Amniotic epithelial cell (primary cell): ENCODE results near the gene PDZD2.
A peak's percentile ranks its signal among the peaks of the same experiment; 100 is the strongest.
"Not testable (repeated sequence)": the region's sequence is repeated elsewhere in the genome, so short reads cannot be mapped to it uniquely, and the experiment has no call there.

Source experiments
- DNase-seq: peaks from one replicate; pipeline ENCODE4 v3.0.0-alpha.2; 2010; ENCODE audit warnings: low read depth

PDZD2 gene

DNA sequence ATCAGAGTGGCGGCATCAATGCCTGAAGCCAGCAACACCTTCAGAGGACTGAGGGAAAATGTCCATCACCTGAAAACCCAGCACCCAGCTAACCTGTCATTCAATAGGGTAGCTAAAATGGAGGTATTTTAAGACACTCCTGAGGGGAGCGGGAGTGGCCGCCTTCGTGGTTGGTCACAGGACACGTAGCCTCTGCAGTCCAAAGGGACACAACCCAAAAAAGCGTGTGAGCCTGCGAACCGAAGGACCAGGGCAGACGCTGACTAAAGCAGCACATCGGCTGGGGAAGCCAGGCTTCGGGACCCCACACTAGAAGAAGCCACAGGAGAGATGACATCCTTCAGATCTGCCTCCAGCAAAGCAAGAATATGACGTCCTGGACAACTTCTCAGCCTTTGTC, 464.6 kb downstream of the PDZD2 start:
- DNase-seq = no peak

DNA sequence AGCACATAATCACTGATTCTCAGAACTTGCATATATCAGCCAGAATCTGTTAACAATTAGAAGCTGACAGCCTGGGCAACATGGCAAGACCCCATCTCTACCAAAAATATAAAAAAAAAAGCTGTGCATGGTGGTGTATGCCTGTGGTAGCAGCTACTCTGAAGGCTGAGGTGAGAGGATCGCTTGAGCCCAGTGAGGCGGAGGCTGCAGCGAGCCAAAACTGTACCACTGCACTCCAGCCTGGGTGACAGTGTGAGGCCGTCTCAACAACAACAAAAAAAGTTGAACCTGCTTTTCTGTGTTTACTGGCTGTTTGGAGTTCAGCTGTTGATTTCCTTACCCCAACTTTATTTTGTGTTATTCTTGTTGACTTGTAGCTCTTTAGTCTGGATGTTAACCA, 468.4 kb downstream of the PDZD2 start:
- no peak for DNase-seq

DNA sequence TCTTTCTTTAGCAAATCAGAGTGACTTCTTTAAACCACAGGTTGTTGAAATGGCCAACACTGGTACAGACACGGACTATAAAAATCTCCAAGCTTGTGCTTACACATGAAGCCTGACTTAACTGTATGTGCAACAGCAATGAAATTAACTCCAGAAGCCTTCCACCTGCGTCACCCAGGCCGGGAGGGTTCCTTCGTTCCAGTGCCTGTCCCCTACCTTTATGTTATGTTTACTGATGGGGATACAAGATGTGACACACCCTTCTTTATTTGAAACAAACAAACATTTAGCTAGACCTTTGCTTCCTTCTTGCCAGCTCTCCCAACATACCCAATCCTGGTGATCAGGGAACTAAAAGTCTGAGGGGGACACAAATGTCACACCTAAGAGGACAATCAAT, 469.2 kb downstream of the PDZD2 start:
- DNase-seq = no peak

DNA sequence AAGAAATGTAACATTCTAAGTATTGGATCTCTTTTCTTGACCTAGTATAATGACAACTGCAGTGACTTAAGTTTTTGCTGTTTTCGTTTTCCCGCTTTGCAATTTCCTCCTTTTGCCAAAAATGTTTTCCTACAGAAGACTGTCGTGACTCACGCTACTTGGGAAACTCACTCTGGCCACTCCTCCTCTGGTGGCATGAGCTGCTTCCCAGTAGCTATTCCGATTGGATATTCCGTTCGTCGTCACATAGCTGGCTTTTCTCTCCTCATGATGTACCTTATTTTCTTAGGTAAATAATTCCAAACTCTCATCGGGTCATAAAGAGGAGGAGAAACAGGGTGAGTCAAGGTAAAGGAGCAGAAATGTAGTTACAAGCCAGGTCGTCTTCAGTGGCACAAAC, 470.3 kb downstream of the PDZD2 start:
- DNase-seq = peak; percentile 42

DNA sequence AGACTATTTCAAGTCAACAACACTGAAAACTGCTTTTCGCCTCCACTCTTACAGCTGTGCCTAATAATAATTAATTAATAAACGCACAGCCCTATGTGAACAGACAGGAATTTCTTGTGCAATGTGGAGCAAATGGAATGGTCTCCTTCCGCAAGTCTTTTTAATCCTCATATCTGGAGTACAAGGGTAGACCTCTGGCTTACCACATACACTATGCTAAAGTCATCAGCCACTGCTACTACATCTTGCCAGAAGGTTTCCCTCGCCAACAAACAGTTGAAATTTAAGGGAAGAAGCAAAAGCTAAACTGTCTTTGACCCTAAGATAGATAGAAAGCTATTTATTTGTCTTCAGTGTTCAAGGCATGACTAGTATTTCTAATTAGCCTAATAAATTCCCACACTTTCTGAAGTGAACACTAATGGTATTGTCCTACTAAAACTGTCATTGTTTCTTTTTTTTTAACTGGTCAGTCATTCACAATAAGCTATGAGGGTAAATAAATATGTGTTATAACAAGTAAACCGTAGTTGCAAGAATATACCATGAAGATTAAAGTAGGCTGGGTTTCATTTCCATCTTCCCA, 471.3 kb downstream of the PDZD2 start:
- DNase-seq = peak; percentile 90

DNA sequence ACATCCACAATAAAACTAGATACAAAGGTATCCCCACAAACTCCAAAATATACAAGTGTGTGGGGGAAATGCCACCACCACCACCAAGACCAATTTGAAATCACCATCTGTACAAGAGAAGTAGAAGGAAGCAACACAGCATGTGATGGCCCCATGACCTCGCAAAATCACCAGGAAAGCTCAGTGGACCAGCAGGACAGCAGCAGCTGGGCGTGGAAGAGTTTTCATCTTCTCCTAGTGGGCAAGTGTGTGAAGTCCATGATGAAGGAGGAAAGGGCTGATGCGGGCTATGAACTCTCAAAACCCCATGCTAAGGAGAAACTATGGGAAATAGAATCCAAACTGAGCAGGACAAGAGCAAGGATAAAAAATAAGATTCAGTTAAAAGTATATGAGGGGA, 477.1 kb downstream of the PDZD2 start:
- DNase-seq = no peak

DNA sequence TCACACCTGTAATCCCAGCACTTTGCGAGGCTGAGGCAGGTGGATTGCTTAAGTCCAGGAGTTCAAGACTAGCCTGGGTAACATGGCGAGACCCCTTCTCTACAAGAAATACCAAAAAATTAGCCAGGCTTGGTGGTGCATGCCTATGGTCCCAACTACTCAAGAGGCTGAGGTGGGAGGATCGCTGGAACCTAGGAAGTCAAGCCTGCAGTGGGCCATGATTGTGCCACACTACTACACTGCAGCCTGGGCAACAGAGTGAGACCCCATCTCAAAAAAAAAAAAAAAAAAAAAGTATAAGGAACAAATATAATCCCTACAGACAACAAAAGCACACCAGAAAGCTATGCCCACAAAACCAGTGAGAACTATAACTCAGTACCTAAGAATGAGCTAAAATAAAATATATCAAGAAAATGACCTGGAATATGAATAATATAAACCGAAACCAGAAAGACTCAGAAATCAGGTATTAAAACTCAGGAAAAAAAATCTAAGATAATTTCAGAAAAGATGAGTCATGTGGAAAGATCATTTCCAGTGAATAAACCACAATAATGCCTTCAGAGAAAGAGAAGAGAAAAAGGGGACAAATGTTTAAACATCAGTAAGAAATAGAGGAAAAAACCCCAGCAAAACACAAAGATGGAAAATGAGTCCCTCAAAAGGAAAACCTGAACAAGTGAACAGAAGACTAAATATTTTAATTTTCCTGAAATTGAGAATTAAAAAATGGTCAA, 477.8 kb downstream of the PDZD2 start:
- peak; percentile 26 for DNase-seq

DNA sequence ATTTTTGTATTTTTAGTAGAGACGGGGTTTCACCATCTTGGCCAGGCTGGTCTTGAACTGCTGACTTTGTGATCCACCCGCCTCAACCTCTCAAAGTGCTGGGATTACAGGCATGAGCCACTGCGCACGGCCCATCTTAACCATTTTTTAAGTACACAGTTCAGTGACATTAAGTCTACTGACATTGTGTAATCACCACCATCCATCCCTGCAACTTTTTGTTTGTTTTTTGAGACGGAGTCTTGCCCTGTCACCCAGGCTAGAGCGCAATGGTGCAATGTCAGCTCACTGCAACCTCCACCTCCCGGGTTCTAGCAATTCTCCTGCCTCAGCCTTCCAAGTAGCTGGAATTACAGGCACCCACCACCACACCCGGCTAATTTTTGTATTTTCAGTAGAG, 480.0 kb downstream of the PDZD2 start:
- not testable (repeated sequence) for DNase-seq

DNA sequence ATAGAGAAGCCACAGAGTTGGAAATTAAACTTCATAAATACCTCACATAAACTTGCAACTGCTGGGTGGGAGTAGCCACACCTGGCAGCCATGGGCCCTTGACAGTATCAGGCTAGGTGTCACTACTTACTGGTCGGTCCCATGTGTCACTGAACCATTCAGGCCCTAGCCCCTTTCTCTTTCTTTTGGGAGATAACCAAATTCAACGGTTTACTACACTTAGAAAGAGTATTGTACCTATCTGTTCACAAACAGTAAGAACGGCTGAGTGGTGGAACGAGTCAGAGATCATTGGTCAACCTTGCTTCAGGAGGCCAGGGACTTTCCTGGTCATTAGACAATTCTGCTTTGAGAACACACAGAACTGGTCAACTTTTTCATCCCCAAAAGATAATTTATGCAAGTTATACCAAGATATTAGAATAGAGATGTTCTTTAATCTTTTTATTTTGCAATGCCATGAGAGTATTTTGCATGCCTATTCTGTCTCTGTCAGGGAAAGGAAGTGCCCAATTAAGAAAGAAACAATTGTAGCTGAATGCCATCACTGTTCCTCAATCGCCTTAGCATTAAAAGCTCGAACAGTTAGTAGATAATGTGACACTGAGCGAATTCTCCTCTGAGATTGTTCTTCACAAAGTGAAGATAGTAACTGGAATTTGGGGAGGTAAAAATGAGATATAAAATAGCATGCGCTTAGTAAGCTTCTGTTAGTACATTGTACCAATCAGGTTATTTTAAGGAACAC, 484.3 kb downstream of the PDZD2 start:
- DNase-seq = peak; percentile 26

DNA sequence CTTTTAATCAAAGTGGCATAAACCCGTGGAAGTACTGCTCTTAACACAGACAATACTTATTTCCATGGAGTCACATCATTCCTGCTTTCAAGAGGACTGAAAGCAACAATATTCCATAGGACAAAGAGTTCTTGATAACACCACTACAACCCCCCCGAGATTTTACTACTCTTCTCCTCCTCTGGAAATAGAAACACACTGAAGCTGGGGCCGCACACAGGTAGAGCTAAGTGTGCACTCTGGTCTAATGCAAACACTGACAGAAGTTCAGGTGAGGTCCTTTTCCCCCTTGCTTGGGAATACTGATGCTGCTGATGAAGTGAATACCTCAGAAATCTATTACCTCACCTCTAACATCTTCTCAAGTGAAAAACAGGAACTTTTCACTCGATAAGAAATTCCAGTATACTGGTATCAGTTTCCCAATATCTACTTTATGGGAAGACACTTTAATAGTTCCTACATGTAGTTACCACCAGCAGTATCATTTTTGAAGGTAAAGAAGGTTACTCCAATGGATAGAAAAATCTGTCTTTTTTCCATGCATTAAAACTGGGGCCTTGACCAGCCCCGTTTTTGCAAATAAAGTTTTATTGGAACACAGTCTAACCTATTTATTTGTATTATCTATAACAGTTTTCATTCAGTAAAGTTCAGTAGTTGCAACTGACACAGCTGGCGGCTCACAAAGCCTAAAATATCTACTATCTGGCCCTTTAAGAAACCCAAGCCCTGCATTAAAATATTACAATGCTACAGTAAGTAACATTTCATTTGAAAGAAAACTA, 485.2 kb downstream of the PDZD2 start:
- DNase-seq = no peak

DNA sequence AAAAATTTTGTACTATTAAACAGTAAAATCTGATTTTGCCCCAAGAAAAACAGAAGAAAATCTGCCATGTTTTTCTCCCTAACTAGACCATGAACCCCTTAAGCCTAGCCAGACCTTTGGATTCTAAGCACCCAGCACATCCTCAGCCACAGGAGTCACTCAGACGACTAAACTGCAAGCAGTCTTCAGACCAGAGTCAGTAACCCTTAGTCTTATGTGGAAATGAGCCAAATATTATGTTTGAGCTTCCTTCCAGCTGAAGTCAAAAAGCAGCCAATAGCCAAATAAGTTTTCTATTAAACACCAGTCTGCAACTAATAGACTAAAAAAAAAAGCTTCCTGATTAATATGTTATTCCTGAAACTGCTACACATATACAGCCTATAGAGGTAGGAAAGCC, 487.8 kb downstream of the PDZD2 start:
- no peak for DNase-seq

DNA sequence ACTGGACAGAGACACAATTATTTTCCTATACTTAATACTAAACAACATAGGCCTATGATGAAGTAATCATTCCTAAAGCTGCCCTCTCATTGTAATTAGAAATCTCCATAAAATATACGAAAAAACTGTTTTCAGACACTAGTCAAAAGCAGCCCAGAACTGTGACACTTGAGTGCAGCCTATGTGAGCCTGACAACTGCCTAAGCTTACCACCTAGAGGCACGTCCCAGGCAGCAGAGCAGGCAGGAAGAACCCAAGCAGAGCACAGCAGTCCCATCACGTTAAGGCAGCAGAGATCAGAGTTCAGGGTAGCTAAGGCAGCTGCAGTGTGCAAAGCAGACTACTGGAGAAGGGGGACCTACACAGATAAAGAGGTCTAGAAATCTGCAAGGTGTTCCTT, 488.8 kb downstream of the PDZD2 start:
- no peak for DNase-seq

DNA sequence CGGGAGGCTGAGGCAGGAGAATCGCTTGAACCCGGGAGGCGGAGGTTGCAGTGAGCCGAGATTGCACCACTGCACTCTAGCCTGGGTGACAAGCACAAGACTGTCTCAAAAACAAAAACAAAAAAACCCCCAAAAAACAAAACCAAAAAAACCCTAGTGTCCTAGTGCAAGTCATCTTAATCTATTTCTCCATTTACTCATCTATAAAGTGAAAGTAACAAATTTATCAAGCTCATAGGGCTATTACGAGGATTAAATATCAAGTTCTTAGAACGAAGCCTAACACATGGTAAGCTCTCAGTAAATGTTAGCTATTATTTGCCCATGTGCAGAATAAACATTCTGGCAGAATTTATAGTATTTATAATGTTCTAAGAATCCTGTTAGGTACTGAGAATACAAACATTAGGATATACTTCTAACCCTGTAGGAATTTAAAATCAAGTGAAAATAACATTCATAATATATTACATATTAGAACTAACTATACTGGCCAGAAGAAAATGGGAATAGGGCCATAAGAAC, 490.2 kb downstream of the PDZD2 start:
- DNase-seq = no peak

DNA sequence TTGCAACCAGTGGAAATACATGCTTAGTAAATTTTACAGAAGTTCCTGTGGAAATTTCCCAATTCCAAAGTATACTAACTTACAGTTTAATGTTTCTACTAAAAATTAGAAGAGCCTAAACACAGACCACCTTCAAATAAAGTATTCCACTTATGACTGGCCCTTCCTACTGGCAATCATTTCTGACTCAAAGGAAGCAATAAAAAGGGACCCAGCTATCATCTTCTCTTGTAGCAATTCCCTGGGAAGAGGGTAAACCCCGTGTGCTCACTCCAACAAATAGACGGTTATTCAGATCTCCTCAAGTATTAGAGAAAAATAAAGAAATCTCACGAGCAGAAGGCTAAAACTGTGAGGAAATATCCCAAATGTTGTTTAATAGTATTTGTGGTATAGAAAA, 491.9 kb downstream of the PDZD2 start:
- no peak for DNase-seq

DNA sequence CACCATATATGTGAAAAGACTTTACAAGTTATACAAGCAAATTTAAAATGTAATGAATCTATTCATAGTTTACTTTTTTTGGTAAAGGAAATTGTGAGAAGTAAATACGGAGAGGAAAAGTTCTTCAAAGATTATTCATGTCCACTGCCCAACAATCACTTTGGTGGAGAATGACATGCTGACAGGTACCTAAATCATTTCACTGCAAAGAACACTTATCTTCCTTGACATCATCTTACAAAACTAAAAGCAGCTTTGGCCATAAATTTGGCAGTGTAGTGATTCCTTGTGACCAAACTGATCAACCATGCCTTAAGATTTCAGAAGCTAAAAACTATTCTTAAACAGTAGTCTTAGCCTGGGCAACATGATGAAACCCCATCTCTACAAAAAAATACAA, 492.7 kb downstream of the PDZD2 start:
- DNase-seq = no peak

DNA sequence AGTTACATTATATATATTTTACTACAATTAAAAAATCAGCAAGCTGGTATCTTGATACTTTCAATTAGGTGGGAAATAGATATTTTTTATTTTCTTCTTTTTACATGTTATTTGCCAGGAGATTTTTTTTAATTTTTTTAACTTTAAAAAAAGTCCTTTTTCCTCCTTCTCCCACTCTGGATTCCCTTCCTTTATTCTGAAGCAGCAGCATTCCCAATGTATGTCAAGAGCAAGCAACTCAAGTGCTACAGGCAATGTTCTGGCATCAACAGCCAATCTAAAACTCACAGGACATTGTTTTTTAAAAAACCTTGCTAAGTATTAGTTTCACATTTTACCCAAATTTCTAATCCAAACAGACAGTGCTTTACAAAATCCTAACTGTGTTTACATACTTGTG, 493.8 kb downstream of the PDZD2 start:
- DNase-seq = no peak

DNA sequence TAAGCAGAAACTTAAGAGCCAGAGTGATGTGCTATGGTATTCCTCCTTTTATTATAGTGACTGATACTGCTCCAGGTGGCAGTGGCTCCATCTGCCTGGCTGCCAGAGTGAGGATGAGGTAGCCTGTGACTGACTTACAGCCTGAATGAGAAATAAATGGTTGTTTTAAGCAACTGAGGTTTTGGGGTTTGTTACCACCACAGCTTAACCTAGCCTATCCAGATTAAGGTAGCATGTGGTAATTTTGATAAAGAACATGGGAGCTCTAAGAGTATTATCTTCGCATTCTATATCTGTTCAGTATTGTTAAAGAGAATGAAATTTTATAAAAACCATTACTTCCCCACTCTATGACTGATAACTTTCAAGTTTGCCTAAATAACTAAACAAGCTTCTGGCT, 496.2 kb downstream of the PDZD2 start:
- no peak for DNase-seq

DNA sequence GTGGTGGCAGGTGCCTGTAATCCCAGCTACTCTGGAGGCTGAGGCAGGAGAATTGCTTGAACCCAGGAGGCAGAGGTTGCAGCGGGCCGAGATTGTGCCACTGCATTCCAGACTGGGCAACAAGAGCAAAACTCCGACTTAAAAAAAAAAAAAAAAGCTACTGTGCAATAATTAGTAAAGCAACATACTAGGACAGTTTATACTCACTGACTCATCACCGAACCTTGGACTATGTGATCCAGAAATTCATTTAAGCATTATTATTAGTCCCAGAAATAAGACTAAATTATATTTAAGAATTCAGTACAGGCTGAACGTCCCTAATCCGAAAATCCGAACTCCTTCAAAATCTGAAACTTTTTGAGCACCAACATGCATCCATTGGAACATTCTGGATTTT, 497.4 kb downstream of the PDZD2 start:
- peak; percentile 55 for DNase-seq

DNA sequence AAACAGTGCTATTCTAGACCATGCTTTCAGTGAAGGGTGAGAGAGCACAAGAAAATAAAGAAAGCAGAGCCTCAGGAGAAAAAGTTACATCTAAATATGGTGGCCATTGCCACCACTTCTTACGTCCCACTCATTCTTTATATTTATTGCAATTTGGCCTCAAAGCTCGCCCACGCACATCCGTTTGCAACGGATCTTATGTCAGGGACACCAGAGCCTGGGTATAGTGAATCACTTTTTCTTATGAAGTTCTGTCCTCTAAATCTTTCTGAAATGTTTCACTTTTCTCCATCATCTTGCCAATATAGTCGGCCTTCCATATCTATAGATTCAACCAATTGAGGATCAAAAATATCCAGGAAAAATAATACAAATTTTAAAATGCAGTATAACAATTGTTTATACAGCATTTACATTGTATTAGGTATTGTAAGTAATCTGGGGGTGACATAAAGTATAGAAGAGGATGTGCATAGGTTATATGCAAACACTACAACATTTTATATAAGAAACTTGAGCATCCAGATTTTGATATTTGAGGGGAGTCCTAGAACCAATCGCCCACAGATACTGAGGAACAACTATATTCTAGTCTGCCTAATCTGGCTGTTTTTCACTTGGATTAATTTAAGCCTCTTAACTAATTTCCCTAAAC, 500.0 kb downstream of the PDZD2 start:
- no peak for DNase-seq

DNA sequence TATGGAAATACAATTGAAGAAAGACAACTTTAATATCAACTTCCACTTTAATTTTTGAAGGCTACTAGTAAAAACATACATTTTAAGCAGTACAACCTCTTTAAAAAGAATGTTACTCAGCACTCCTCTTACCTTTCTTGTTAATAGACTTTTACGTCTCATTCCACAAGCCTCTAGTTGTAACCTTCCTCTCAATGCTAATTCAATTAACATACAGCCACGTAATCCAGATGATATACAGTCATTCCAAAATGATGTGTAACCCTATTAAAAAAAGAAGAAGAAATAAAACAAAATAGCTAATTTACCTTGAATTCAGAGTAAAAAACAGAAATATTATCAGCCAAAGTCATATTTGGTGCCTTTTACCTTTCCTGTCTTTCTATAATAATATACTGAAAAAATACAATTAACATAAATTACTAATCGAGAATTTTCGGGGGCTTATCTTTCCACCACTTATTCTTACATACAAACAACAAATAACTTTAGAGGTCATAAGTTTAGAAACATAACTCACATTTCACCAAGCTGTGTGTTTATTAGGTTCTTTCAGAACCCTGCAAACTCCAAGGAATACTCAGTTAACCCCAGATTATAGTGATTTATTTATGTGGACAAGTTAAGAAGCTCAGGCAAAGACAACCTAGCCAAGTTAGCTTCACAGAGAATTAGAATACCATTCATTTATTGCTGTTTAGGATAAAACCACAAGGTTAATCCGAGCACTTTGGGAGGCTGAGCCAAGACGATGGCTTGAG, 504.9 kb downstream of the PDZD2 start:
- DNase-seq = peak; percentile 78
